Neuronal stem cell (in vitro differentiated cells): ENCODE measurements around the gene PLXNA4.

Experiments used
- DNase-seq: peaks from one replicate; pipeline ENCODE4 v3.0.0-alpha.2; 2013; ENCODE audit warnings: low spot score
- H2AFZ ChIP-seq: one replicate; pipeline ENCODE4 v1.6.1; 2013; ENCODE audit warnings: mild to moderate bottlenecking, low read length, inconsistent platforms
- H2AK5ac ChIP-seq: 2 replicates; pipeline ENCODE4 v1.6.1; 2013; ENCODE audit warnings: low read depth, mild to moderate bottlenecking, inconsistent platforms, low read length, moderate library complexity, mixed read lengths
- H2BK120ac ChIP-seq: 2 replicates; pipeline ENCODE4 v1.6.1; 2013; ENCODE audit warnings: low read depth, mild to moderate bottlenecking, inconsistent platforms, low read length, moderate library complexity, mixed read lengths
- H2BK12ac ChIP-seq: one replicate; pipeline ENCODE4 v1.6.1; 2013; ENCODE audit warnings: low read length, inconsistent platforms
- H2BK15ac ChIP-seq: 2 replicates; pipeline ENCODE4 v1.6.1; 2013; ENCODE audit warnings: mild to moderate bottlenecking, low read length, inconsistent platforms, mixed read lengths
- H2BK5ac ChIP-seq: one replicate; pipeline ENCODE4 v1.6.1; 2013; ENCODE audit warnings: inconsistent platforms, mild to moderate bottlenecking, low read length, moderate library complexity
- H3K14ac ChIP-seq: one replicate; pipeline ENCODE4 v1.6.1; 2013; ENCODE audit warnings: low read length, inconsistent platforms
- H3K18ac ChIP-seq: 2 replicates; pipeline ENCODE4 v1.6.1; 2013; ENCODE audit warnings: low read length, inconsistent platforms
- H3K23ac ChIP-seq: 2 replicates; pipeline ENCODE4 v1.6.1; 2013; ENCODE audit warnings: low read depth, mild to moderate bottlenecking, mixed read lengths, low read length, inconsistent platforms; ENCODE audit not compliant: poor library complexity
- H3K27ac ChIP-seq: replicated peaks from 3 replicates; pipeline ENCODE4 v1.5.1; 2013; ENCODE audit warnings: low read length, inconsistent platforms
- H3K27me3 ChIP-seq, 3 experiments: 2 replicates each; pipeline ENCODE4 v1.6.1; 2013; ENCODE audit warnings: low read length in 3 of 3, mild to moderate bottlenecking in 2 of 3, inconsistent platforms in 1 of 3, low read depth in 1 of 3, mixed read lengths in 1 of 3, moderate library complexity in 1 of 3; ENCODE audit not compliant: control insufficient read depth in 3 of 3, insufficient read depth in 3 of 3
- H3K36me3 ChIP-seq, 2 donors: replicated peaks in 1 of 2; 2 replicates each; pipeline ENCODE4 v1.6.1; 2013; ENCODE audit warnings: low read length in 2 of 2; ENCODE audit not compliant: control insufficient read depth in 2 of 2, insufficient read depth in 2 of 2
- H3K4ac ChIP-seq: 2 replicates; pipeline ENCODE4 v1.6.1; 2013; ENCODE audit warnings: inconsistent platforms, mild to moderate bottlenecking, low read length, moderate library complexity
- H3K4me1 ChIP-seq, 2 donors: 1 replicate in 1 of 2; 2 replicates in 1 of 2; pipeline ENCODE4 v1.6.1; 2013; ENCODE audit warnings: low read length in 2 of 2, low read depth in 1 of 2; ENCODE audit not compliant: control insufficient read depth in 2 of 2, insufficient read depth in 1 of 2
- H3K4me2 ChIP-seq: one replicate; pipeline ENCODE4 v1.6.1; 2013; ENCODE audit warnings: mild to moderate bottlenecking, low read length, inconsistent platforms; ENCODE audit not compliant: insufficient read depth, poor library complexity, severe bottlenecking
- H3K4me3 ChIP-seq, 2 donors: 2 replicates each; pipeline ENCODE4 v1.5.1; 2013; ENCODE audit warnings: low read length in 2 of 2, mild to moderate bottlenecking in 2 of 2, inconsistent platforms in 1 of 2, moderate library complexity in 1 of 2
- H3K79me1 ChIP-seq: one replicate; pipeline ENCODE4 v1.6.1; 2013; ENCODE audit warnings: low read depth, mild to moderate bottlenecking, inconsistent platforms, low read length, moderate library complexity
- H3K9ac ChIP-seq: one replicate; pipeline ENCODE4 v1.6.1; 2013; ENCODE audit warnings: mild to moderate bottlenecking, low read depth, low read length, inconsistent platforms; ENCODE audit not compliant: poor library complexity
- H3K9me3 ChIP-seq, 2 donors: replicated peaks in 1 of 2; 2 replicates each; pipeline versions ENCODE3 to v1.6.1; 2013; ENCODE audit warnings: low read length in 2 of 2, mild to moderate bottlenecking in 2 of 2, inconsistent platforms in 1 of 2, low read depth in 1 of 2, mixed read lengths in 1 of 2, moderate library complexity in 1 of 2; ENCODE audit not compliant: control insufficient read depth in 2 of 2, insufficient read depth in 1 of 2
- H4K8ac ChIP-seq: one replicate; pipeline ENCODE4 v1.6.1; 2013; ENCODE audit warnings: low read depth, mild to moderate bottlenecking, inconsistent platforms, low read length, moderate library complexity
- H4K91ac ChIP-seq: one replicate; pipeline ENCODE4 v1.6.1; 2013; ENCODE audit warnings: low read length, low read depth, mild to moderate bottlenecking, inconsistent platforms; ENCODE audit not compliant: poor library complexity
- WGBS, 2 donors: extraction: QIAGEN DNeasy Blood & Tissue Kit; methylation state at CpG; one replicate each; pipeline ENCODE4 v1.1.7; 2013; ENCODE audit warnings: missing lambda C conversion rate in 2 of 2, mixed read lengths in 1 of 2; ENCODE audit not compliant: insufficient read length in 2 of 2, insufficient replicate concordance in 1 of 2; ENCODE audit errors: extremely low coverage in 2 of 2; 5-methylcytosine and 5-hydroxymethylcytosine counted together

The PLXNA4 gene

GRCh38 chr7:132457658-132458057 lies 118.6 kb downstream of the PLXNA4 start:
- no peak overlapping the region for H3K14ac ChIP-seq
- H3K27ac ChIP-seq: no peak overlapping the region
- no peak overlapping the region for H2BK12ac ChIP-seq
- no peaks in the 10 kb centered on the region for H3K27me3 ChIP-seq
- H3K18ac ChIP-seq: no peak overlapping the region
- H3K79me1 ChIP-seq: no peaks in the 10 kb centered on the region
- H2BK5ac ChIP-seq: no peak overlapping the region
- no peak overlapping the region for H3K4ac ChIP-seq
- H4K91ac ChIP-seq: no peak overlapping the region
- no peak overlapping the region for H2AFZ ChIP-seq
- WGBS, 2 donors: no CpG with 5 or more reads among the region's 3 CpGs
- H3K4me3 ChIP-seq: no peak overlapping the region
- H3K4me2 ChIP-seq: no peak overlapping the region
- H2BK120ac ChIP-seq: no peak overlapping the region
- no peak overlapping the region for H4K8ac ChIP-seq
- DNase-seq: no peak
- H3K36me3 ChIP-seq: no peaks in the 10 kb centered on the region
- no peak overlapping the region for H2AK5ac ChIP-seq
- H3K23ac ChIP-seq: no peak overlapping the region
- peaks cover 0 to 2% of the 10 kb centered on the region in 2 donors for H3K4me1 ChIP-seq
- H2BK15ac ChIP-seq: no peak overlapping the region
- no peak overlapping the region for H3K9ac ChIP-seq
- no peaks in the 10 kb centered on the region for H3K9me3 ChIP-seq

GRCh38 chr7:132456418-132456817 lies 119.9 kb downstream of the PLXNA4 start:
- Histone ChIP-seq H4K8ac (no peak overlapping the region), H4K91ac (no peak overlapping the region), H3K9me3 (no peaks in the 10 kb centered on the region), H3K36me3 (no peaks in the 10 kb centered on the region), H3K4me3 (no peak overlapping the region), H3K4me1 (peaks cover 0 to 2% of the 10 kb centered on the region in 2 donors), H3K79me1 (no peaks in the 10 kb centered on the region), H3K4me2 (no peak overlapping the region), H3K4ac (no peak overlapping the region), H2AFZ (no peak overlapping the region), H2BK15ac (no peak overlapping the region), H3K18ac (no peak overlapping the region), H2BK5ac (no peak overlapping the region), H2BK120ac (no peak overlapping the region), H3K27me3 (no peaks in the 10 kb centered on the region), H3K27ac (no peak overlapping the region), H3K9ac (no peak overlapping the region), H3K14ac (no peak overlapping the region), H2AK5ac (no peak overlapping the region), H2BK12ac (no peak overlapping the region), H3K23ac (no peak overlapping the region)
- no CpG with 5 or more reads among the region's 7 CpGs for WGBS, 2 donors
- DNase-seq: no peak

GRCh38 chr7:132455378-132455777 lies 120.9 kb downstream of the PLXNA4 start:
- DNase-seq: no peak
- no peak overlapping the region for H3K18ac ChIP-seq
- H3K4me3 ChIP-seq: no peak overlapping the region
- peak overlapping the region; percentile 44 for H3K23ac ChIP-seq
- no peak overlapping the region for H2BK120ac ChIP-seq
- H3K9ac ChIP-seq: peak overlapping the region; percentile 9
- H2BK15ac ChIP-seq: peak overlapping the region; percentile 59
- H2BK12ac ChIP-seq: no peak overlapping the region
- no peaks in the 10 kb centered on the region for H3K36me3 ChIP-seq
- no peak overlapping the region for H3K4me2 ChIP-seq
- H2AFZ ChIP-seq: no peak overlapping the region
- H3K27me3 ChIP-seq: no peaks in the 10 kb centered on the region
- H3K27ac ChIP-seq: no peak overlapping the region
- no peaks in the 10 kb centered on the region for H3K9me3 ChIP-seq
- peak overlapping the region; percentile 26 for H2AK5ac ChIP-seq
- H4K8ac ChIP-seq: no peak overlapping the region
- no peak overlapping the region for H3K4ac ChIP-seq
- no peaks in the 10 kb centered on the region for H3K79me1 ChIP-seq
- no peaks in the 10 kb centered on the region for H3K4me1 ChIP-seq
- peak overlapping the region; percentile 23 for H3K14ac ChIP-seq
- no CpG with 5 or more reads among the region's 9 CpGs for WGBS, 2 donors
- no peak overlapping the region for H4K91ac ChIP-seq
- no peak overlapping the region for H2BK5ac ChIP-seq

GRCh38 chr7:132453826-132454225 lies 122.4 kb downstream of the PLXNA4 start:
- H3K23ac ChIP-seq: no peak overlapping the region

More at GRCh38 chr7:132453826-132454225, 122.4 kb downstream of the PLXNA4 start:
- Histone ChIP-seq H3K18ac (no peak overlapping the region), H2BK5ac (no peak overlapping the region), H3K4me1 (no peaks in the 10 kb centered on the region), H3K4me3 (no peak overlapping the region), H4K91ac (no peak overlapping the region), H3K4me2 (no peak overlapping the region), H3K27me3 (no peaks in the 10 kb centered on the region), H3K79me1 (no peaks in the 10 kb centered on the region), H3K9ac (no peak overlapping the region), H2BK12ac (no peak overlapping the region), H2BK15ac (no peak overlapping the region), H3K4ac (no peak overlapping the region), H2AK5ac (no peak overlapping the region), H3K14ac (no peak overlapping the region), H2BK120ac (no peak overlapping the region), H3K36me3 (no peaks in the 10 kb centered on the region), H3K9me3 (no peaks in the 10 kb centered on the region), H4K8ac (no peak overlapping the region), H2AFZ (no peak overlapping the region), H3K27ac (no peak overlapping the region)
- WGBS, 2 donors: no CpG with 5 or more reads among the region's 3 CpGs
- no peak for DNase-seq
